Heart left ventricle (tissue), 16 donors: Measurements from ENCODE around the gene PACRG. TPM values are rescaled to one million over a fixed set of nuclear protein-coding genes. Genes with fewer than 3 reads are reported as not detected.

Source experiments
- ATAC-seq, 4 donors: fragments of 200-7000 bp; cut with Tn5 transposase; one replicate each; pipeline ENCODE4 v1.9.1; 2020 to 2022; ENCODE audit warnings: moderate library complexity in 4 of 4, mild to moderate bottlenecking in 3 of 4, moderate number of reproducible peaks in 1 of 4
- DNase-seq, 5 donors: peaks; one replicate each; pipeline ENCODE4 v3.0.0-alpha.2; 2020
- H3K27ac ChIP-seq, 12 donors: fragments of 200-600 bp; sonication (generic) in 4 of 12; one replicate each; pipeline versions ENCODE4 v1.5.0 to v1.8.0; 2016 to 2022; ENCODE audit warnings: mild to moderate bottlenecking in 2 of 12
- H3K27me3 ChIP-seq, 9 donors: fragments of 200-600 bp; sonication (generic) in 2 of 9; one replicate each; pipeline versions ENCODE4 v1.5.1 to v1.8.0; 2016 to 2022; ENCODE audit warnings: mild to moderate bottlenecking in 3 of 9
- H3K36me3 ChIP-seq, 9 donors: fragments of 200-600 bp; sonication (generic) in 2 of 9; one replicate each; pipeline versions ENCODE4 v1.5.0 to v1.8.0; 2018 to 2022; ENCODE audit warnings: mild to moderate bottlenecking in 2 of 9
- H3K4me1 ChIP-seq, 12 donors: fragments of 200-600 bp; sonication (generic) in 4 of 12; one replicate each; pipeline versions ENCODE4 v1.5.0 to v1.8.0; 2016 to 2022; ENCODE audit warnings: mild to moderate bottlenecking in 3 of 12
- H3K4me3 ChIP-seq, 12 donors: fragments of 200-600 bp; sonication (generic) in 4 of 12; one replicate each; pipeline versions ENCODE4 v1.5.0 to v1.8.0; 2017 to 2022; ENCODE audit warnings: mild to moderate bottlenecking in 9 of 12, moderate library complexity in 4 of 12
- H3K9me3 ChIP-seq, 12 donors: fragments of 200-600 bp; sonication (generic) in 4 of 12; one replicate each; pipeline versions ENCODE4 v1.5.0 to v1.8.0; 2016 to 2022; ENCODE audit warnings: mild to moderate bottlenecking in 1 of 12
- CTCF ChIP-seq, 12 donors: fragments of 200-600 bp; sonication (generic) in 4 of 12; IDR thresholded peaks; one replicate each; pipeline versions ENCODE4 v1.5.0 to v1.8.0; 2018 to 2022; ENCODE audit warnings: antibody characterized with exemption in 12 of 12, mild to moderate bottlenecking in 5 of 12
- POLR2A ChIP-seq, 2 donors: fragments of 450-650 bp; IDR thresholded peaks; one replicate each; pipeline ENCODE4 v1.6.1; 2017; ENCODE audit warnings: antibody characterized with exemption in 2 of 2, mild to moderate bottlenecking in 2 of 2, moderate library complexity in 2 of 2
- WGBS, 4 donors: extraction: QIAGEN DNeasy Blood & Tissue Kit in 2 of 4; methylation state at CpG; one replicate each; pipeline versions ENCODE4 v1.1.5 to v1.1.7; 2013 to 2018; 5-methylcytosine and 5-hydroxymethylcytosine counted together
- intact Hi-C, 10 donors: fragments of 100-400 bp; cut with DNase I; formaldehyde crosslinking; loops; one replicate each; pipeline versions ENCODE4 v1.11.1 to v1.14.2; 2022
- polyA plus RNA-seq, 2 donors: library from polyadenylated mRNA; stranded (reverse); fragments of 200-250 nt; gene quantifications; one replicate each; pipeline ENCODE4 v1.2.3, GENCODE V29; 2013
- total RNA-seq, 9 donors: library from RNA; depleted of rRNA in 2 of 9; stranded (reverse); fragments of >200 nt in 2 of 9; fragmentation: NEBNext Ultra II Directional in 3 of 9; extraction: Animal tissue kit (Norgen Biotek cat#: 25700) in 3 of 9; gene quantifications; one replicate each; pipeline versions ENCODE4 v1.1.0 to v1.2.4, GENCODE V29; 2016 to 2023
- donor health status: ischemic (EF 13 %, LVEDD 7.1; RV severe dilation, severe dysfunction).
- donor health status: healthy with polysubstance abuse.
- donor health status: DM: no; HTN: yes; CAD: no.
- donor health status: DM: no; HTN: no; CAD: no.
- donor health status: ischemic (EF 25% LVEDD 6.9; RV normal size, moderate dysfunction).
- donor health status: ischemic (EF 25% LVEDD 5.7; RV mildly dilated, moderate dysfunction).
- donor health status: healthy.
- donor health status: DM: yes; HTN: yes; CAD: no.
- donor health status: ischemic (EF 35%, LVEDD 5.7; RV mildly dilated, moderate dysfunction).
- donor health status: nonischemic (EF 11% LVEDD 7.7; RV severe dilation, severe dysfunction).
- donor health status: DM: yes; HTN: yes; CAD: no.
- donor health status: PGD.
- donor health status: ischemic (EF 29% LVEDD 5.4; RV normal size, mild dysfunction).
- donor health status: nonischemic (EF 23%, LVEDD 6.1; RV moderate dilation, normal function).

PACRG gene
- total and polyA plus RNA-seq, 11 donors = 2.0 to 83.3 (median 11.8) TPM

GRCh38 chr6:163031931-163032330, 304.2 kb downstream of the PACRG start:
- Histone ChIP-seq H3K4me3 (no peak overlapping the region), H3K9me3 (peaks cover 0 to 12% (median 4%) of the 10 kb centered on the region in 12 donors), H3K27ac (no peak overlapping the region), H3K27me3 (no peaks in the 10 kb centered on the region), H3K36me3 (no peaks in the 10 kb centered on the region), H3K4me1 (no peaks in the 10 kb centered on the region)
- no peak for ATAC-seq
- TF ChIP-seq POLR2A (IDR thresholded peaks at IDR 0.05) (no peak), CTCF (IDR thresholded peaks at IDR 0.05) (no peak)
- intact Hi-C loops = no loop called here
- no peak for DNase-seq
- WGBS, 4 donors = 80 to 91% (median 84%) methylated on average over 1 of the region's 1 CpG

- Histone ChIP-seq H3K9me3 (peaks cover 0 to 14% (median 4%) of the 10 kb centered on the region in 12 donors), H3K36me3 (no peaks in the 10 kb centered on the region), H3K27ac (no peak overlapping the region), H3K27me3 (no peaks in the 10 kb centered on the region), H3K4me3 (no peak overlapping the region), H3K4me1 (peaks cover 0 to 10% (median 0%) of the 10 kb centered on the region in 12 donors)
- TF ChIP-seq CTCF (IDR thresholded peaks at IDR 0.05) = no peak
- no peak for TF ChIP-seq POLR2A (IDR thresholded peaks at IDR 0.05)
- ATAC-seq (no peak), DNase-seq (no peak)
- intact Hi-C loops = no loop called here
- WGBS, 4 donors = 87 to 92% (median 89%) methylated on average over 3 of the region's 3 CpGs
Observed at GRCh38 chr6:163036160-163036645, 308.4 kb downstream of the PACRG start.

- peaks cover 0 to 10% (median 0%) of the 10 kb centered on the region in 12 donors for H3K4me1 ChIP-seq
- H3K36me3 ChIP-seq = no peaks in the 10 kb centered on the region
- WGBS, 4 donors = 56 to 70% (median 60%) methylated on average over 2 of the region's 2 CpGs
- peaks cover 0 to 4% (median 0%) of the 10 kb centered on the region in 12 donors for H3K9me3 ChIP-seq
- DNase-seq = no peak
- TF ChIP-seq POLR2A (IDR thresholded peaks at IDR 0.05) (no peak), CTCF (IDR thresholded peaks at IDR 0.05) (no peak)
- H3K4me3 ChIP-seq = no peak overlapping the region
- intact Hi-C loops = no loop called here
- no peaks in the 10 kb centered on the region for H3K27me3 ChIP-seq
- peak; percentile 76 to 95 (median 92) for ATAC-seq
- peak overlapping the region in 8 of 12 donors; percentile 15 to 47 (median 37) for H3K27ac ChIP-seq
Observed at GRCh38 chr6:163038317-163038716, 310.5 kb downstream of the PACRG start.

GRCh38 chr6:163048345-163048744, 320.6 kb downstream of the PACRG start:
- Histone ChIP-seq H3K36me3 (no peaks in the 10 kb centered on the region), H3K27me3 (no peaks in the 10 kb centered on the region), H3K4me3 (no peak overlapping the region), H3K4me1 (no peaks in the 10 kb centered on the region), H3K9me3 (no peaks in the 10 kb centered on the region), H3K27ac (no peak overlapping the region)
- ATAC-seq (no peak), DNase-seq (no peak)
- intact Hi-C loops = no loop called here
- TF ChIP-seq POLR2A (IDR thresholded peaks at IDR 0.05) (no peak), CTCF (IDR thresholded peaks at IDR 0.05) (no peak)
- 84 to 92% (median 90%) methylated on average over 5 of the region's 5 CpGs for WGBS, 4 donors
